Epithelial cell of proximal tubule (primary cell): ENCODE measurements around the gene RIT1. TPM values are rescaled to one million over a fixed set of nuclear protein-coding genes. Genes with fewer than 3 reads are reported as not detected.

Source experiments
- DNase-seq: peaks from one replicate; pipeline ENCODE4 v3.0.0-alpha.2; 2011; ENCODE audit warnings: low read depth
- H3K4me3 ChIP-seq: 2 replicates; pipeline ENCODE4 v1.5.1; 2011; ENCODE audit warnings: low read depth, mild to moderate bottlenecking, low read length
- CTCF ChIP-seq: conservative IDR thresholded peaks from 2 replicates; pipeline ENCODE4 v1.5.1; 2012; ENCODE audit warnings: low read depth, mild to moderate bottlenecking, low read length
- total RNA-seq: library from RNA; depleted of rRNA; stranded (reverse); fragments of >200 nt; gene quantifications from 2 replicates; pipeline ENCODE4 v1.2.3, GENCODE V29; 2015

Gene RIT1
- total RNA-seq, 1 donor from 2014 or later = 17.6 TPM

GRCh38 chr1:155882235-155882634, 28.9 kb downstream of the RIT1 start:
- no peak overlapping the region for H3K4me3 ChIP-seq
- TF ChIP-seq CTCF = no peak
- DNase-seq = no peak

- TF ChIP-seq CTCF = no peak
- no peak for DNase-seq
- no peak overlapping the region for H3K4me3 ChIP-seq
Measured at GRCh38 chr1:155880950-155881349, 30.2 kb downstream of the RIT1 start.

- no peak for TF ChIP-seq CTCF
- H3K4me3 ChIP-seq = no peak overlapping the region
- no peak for DNase-seq
Measured at GRCh38 chr1:155880251-155880650, 30.9 kb downstream of the RIT1 start.

- no peak for TF ChIP-seq CTCF
- no peak for DNase-seq
- H3K4me3 ChIP-seq = no peak overlapping the region
Measured at GRCh38 chr1:155877945-155878344, 33.2 kb downstream of the RIT1 start.

GRCh38 chr1:155873860-155874259, 37.3 kb downstream of the RIT1 start:
- TF ChIP-seq CTCF = no peak
- no peak for DNase-seq
- no peak overlapping the region for H3K4me3 ChIP-seq

GRCh38 chr1:155872527-155872926, 38.6 kb downstream of the RIT1 start:
- no peak for DNase-seq
- no peak overlapping the region for H3K4me3 ChIP-seq
- no peak for TF ChIP-seq CTCF

- DNase-seq = no peak
- H3K4me3 ChIP-seq = no peak overlapping the region
- TF ChIP-seq CTCF = no peak
Measured at GRCh38 chr1:155871390-155871789, 39.8 kb downstream of the RIT1 start.
